ENCODE data around the gene CLINT1. TPM values are rescaled to one million over a fixed set of nuclear protein-coding genes. Genes with fewer than 3 reads are reported as not detected.

CLINT1 gene
- total and polyA plus RNA-seq, 2 experiments from 2014 or later: 71.7 to 101 TPM

- Mint-ChIP-seq H3K36me3 (ENCODE audit: low read depth) (no peaks in the 10 kb centered on the region), H3K4me3 (no peak overlapping the region), H3K27ac (peak overlapping the region; percentile 27; the same call in 1 of the 2 replicates), H3K4me1 (peaks cover 10% of the 10 kb centered on the region), H3K9me3 (no peaks in the 10 kb centered on the region), H3K27me3 (ENCODE audit: insufficient read depth, low read depth, poor library complexity) (no peaks in the 10 kb centered on the region)
- H4K20me1 ChIP-seq (replicated peaks; ENCODE audit: insufficient read depth): peaks cover 21% of the 10 kb centered on the region
- TF ChIP-seq REST (IDR thresholded peaks at IDR 0.05; ENCODE audit: unreplicated experiment): no peak
- TF ChIP-seq ZNF331 (CRISPR knock-in tag; IDR thresholded peaks at IDR 0.05; ENCODE audit: low read depth): no peak
- TF ChIP-seq JUNB (IDR thresholded peaks at IDR 0.05; ENCODE audit: unreplicated experiment): no peak
- TF ChIP-seq ZNF114 (CRISPR knock-in tag; IDR thresholded peaks at IDR 0.05): no peak
- no peak for TF ChIP-seq CTCF (conservative IDR thresholded peaks at IDR 0.05; ENCODE audit: low read depth in 2 of 2)
- TF ChIP-seq CREB1 (CRISPR knock-in tag; IDR thresholded peaks at IDR 0.05; ENCODE audit: low read depth): no peak
- no peak for TF ChIP-seq EZH2 (IDR thresholded peaks at IDR 0.05; ENCODE audit: low read depth, unreplicated experiment)
- no peak for TF ChIP-seq POLR2AphosphoS5 (IDR thresholded peaks at IDR 0.05; ENCODE audit: low read depth)
- TF ChIP-seq ETS1 (IDR thresholded peaks at IDR 0.05): no peak
- TF ChIP-seq EZH2phosphoT487 (IDR thresholded peaks at IDR 0.05; ENCODE audit: unreplicated experiment): no peak
- TF ChIP-seq STAT1 (IDR thresholded peaks at IDR 0.05; ENCODE audit: unreplicated experiment): no peak
- TF ChIP-seq NANOG (IDR thresholded peaks at IDR 0.05; ENCODE audit: borderline replicate concordance): no peak
- no peak for TF ChIP-seq ZNF462 (CRISPR knock-in tag; IDR thresholded peaks at IDR 0.05)
- peaks cover 92% of the 10 kb centered on the region for H3K79me2 ChIP-seq (replicated peaks; ENCODE audit: insufficient read depth)
- H3K27me3 ChIP-seq (ENCODE audit: insufficient read depth): no peaks in the 10 kb centered on the region
- peaks cover 4% of the 10 kb centered on the region; the same call in 1 of the 2 replicates for H3K4me1 ChIP-seq (ENCODE audit: insufficient read depth)
- H2AFZ ChIP-seq: no peak overlapping the region
- no peak overlapping the region for H3K4me2 ChIP-seq
- H3K36me3 ChIP-seq (ENCODE audit: insufficient read depth): no peaks in the 10 kb centered on the region
- DNase-seq (ENCODE audit: low spot score) (no peak), ATAC-seq (no peak)
- H3K4me3 ChIP-seq: no peak overlapping the region
- H3K27ac ChIP-seq (ENCODE audit: low read depth): no peak overlapping the region
- H3F3A ChIP-seq (replicated peaks; ENCODE audit: low read depth): no peaks in the 10 kb centered on the region
- no peaks in the 10 kb centered on the region for H3K9me2 ChIP-seq (ENCODE audit: insufficient read depth)
Observed at GRCh38 chr5:157827423-157827822, 31.5 kb downstream of the CLINT1 start.
